ENCODE data around the gene NUP153.
A peak's percentile ranks its signal among the peaks of the same experiment; 100 is the strongest.
"Not testable (repeated sequence)": the region's sequence is repeated elsewhere in the genome, so short reads cannot be mapped to it uniquely, and the experiment has no call there.

NUP153 gene

GRCh38 chr6:17712576-17712975 is 5.9 kb upstream of the NUP153 start:
- no peak for DNase-seq

GRCh38 chr6:17710331-17710730 is 3.6 kb upstream of the NUP153 start:
- DNase-seq = no peak

- DNase-seq = no peak
These were observed 2.8 kb upstream of the NUP153 start for GRCh38 chr6:17709476-17709875.

- DNase-seq = not testable (repeated sequence)
These were observed 1.3 kb upstream of the NUP153 start for GRCh38 chr6:17708035-17708434.

GRCh38 chr6:17707371-17707651 is 586 bp upstream of the NUP153 start:
- no peak for DNase-seq

- DNase-seq = peak; percentile 44
These were observed 746 bp downstream of the NUP153 start for GRCh38 chr6:17705778-17706579.

GRCh38 chr6:17705428-17705777 is 1.3 kb downstream of the NUP153 start:
- peak; percentile 34 for DNase-seq

- DNase-seq = no peak
These were observed 3.5 kb downstream of the NUP153 start for GRCh38 chr6:17703256-17703694.

- no peak for DNase-seq
These were observed 6.0 kb downstream of the NUP153 start for GRCh38 chr6:17700421-17701416.

- no peak for DNase-seq
These were observed 14.7 kb downstream of the NUP153 start for GRCh38 chr6:17691925-17692538.

GRCh38 chr6:17688481-17688880 is 18.2 kb downstream of the NUP153 start:
- no peak for DNase-seq

GRCh38 chr6:17687136-17687535 is 19.6 kb downstream of the NUP153 start:
- DNase-seq = no peak

GRCh38 chr6:17684134-17684533 is 22.6 kb downstream of the NUP153 start:
- no peak for DNase-seq

- no peak for DNase-seq
These were observed 23.3 kb downstream of the NUP153 start for GRCh38 chr6:17683428-17683827.

GRCh38 chr6:17679726-17680125 is 27.0 kb downstream of the NUP153 start:
- DNase-seq = no peak

GRCh38 chr6:17677602-17678001 is 29.1 kb downstream of the NUP153 start:
- no peak for DNase-seq

GRCh38 chr6:17673543-17674254 is 33.0 kb downstream of the NUP153 start:
- DNase-seq = no peak

- no peak for DNase-seq
These were observed 34.5 kb downstream of the NUP153 start for GRCh38 chr6:17672064-17672718.

GRCh38 chr6:17666646-17667045 is 40.1 kb downstream of the NUP153 start:
- DNase-seq = no peak

GRCh38 chr6:17665132-17665531 is 41.6 kb downstream of the NUP153 start:
- no peak for DNase-seq

GRCh38 chr6:17663226-17663625 is 43.5 kb downstream of the NUP153 start:
- DNase-seq = no peak

GRCh38 chr6:17662585-17662984 is 44.1 kb downstream of the NUP153 start:
- no peak for DNase-seq

All from DMS79 treated with DMSO at 0.1 percent for 48 hours (cell line).